Vagina (tissue), 2 donors: Measurements from ENCODE around the gene CRELD2.

Source experiments
- POLR2A ChIP-seq, 2 donors: fragments of 450-650 bp; IDR thresholded peaks; one replicate each; pipeline ENCODE4 v1.6.1; 2017; ENCODE audit warnings: antibody characterized with exemption in 2 of 2, mild to moderate bottlenecking in 2 of 2, moderate library complexity in 2 of 2
- POLR2AphosphoS5 ChIP-seq, 2 donors: sonication (generic); formaldehyde crosslinking; IDR thresholded peaks; one replicate each; pipeline ENCODE4 v1.9.0; 2017; ENCODE audit warnings: antibody characterized with exemption in 2 of 2, mild to moderate bottlenecking in 2 of 2, low read depth in 1 of 2; ENCODE audit not compliant: insufficient read depth in 1 of 2
- TF ChIP-seq, protein P1 (sequence below), 3 experiments: fragments of 450-650 bp in 2 of 3; fragments of 200-600 bp in 1 of 3; sonication (generic) in 1 of 3; IDR thresholded peaks; one replicate each; pipeline ENCODE4 v1.5.1; 2017 to 2019; ENCODE audit warnings: antibody characterized with exemption in 3 of 3, mild to moderate bottlenecking in 2 of 3, moderate library complexity in 2 of 3

DNA sequence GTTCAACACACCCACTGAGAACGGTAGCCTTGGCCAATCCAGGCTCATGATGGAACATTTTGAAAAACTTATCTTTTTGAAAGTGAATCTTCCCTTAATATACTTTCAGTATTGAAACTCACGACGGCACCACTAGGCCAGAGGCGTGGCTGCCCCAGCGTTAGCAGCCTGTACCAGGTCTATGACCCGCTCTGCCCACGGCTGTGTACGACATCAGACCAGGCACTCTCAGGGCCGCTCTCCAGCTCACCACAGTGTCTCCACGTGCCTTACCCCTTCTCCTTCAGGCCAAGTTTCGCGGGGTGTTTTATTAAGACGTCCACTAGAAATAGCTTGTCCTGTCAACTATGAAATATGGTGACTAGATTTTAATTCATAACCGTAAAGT is 31.4 kb upstream of the CRELD2 start:
- TF ChIP-seq, protein P1, sequence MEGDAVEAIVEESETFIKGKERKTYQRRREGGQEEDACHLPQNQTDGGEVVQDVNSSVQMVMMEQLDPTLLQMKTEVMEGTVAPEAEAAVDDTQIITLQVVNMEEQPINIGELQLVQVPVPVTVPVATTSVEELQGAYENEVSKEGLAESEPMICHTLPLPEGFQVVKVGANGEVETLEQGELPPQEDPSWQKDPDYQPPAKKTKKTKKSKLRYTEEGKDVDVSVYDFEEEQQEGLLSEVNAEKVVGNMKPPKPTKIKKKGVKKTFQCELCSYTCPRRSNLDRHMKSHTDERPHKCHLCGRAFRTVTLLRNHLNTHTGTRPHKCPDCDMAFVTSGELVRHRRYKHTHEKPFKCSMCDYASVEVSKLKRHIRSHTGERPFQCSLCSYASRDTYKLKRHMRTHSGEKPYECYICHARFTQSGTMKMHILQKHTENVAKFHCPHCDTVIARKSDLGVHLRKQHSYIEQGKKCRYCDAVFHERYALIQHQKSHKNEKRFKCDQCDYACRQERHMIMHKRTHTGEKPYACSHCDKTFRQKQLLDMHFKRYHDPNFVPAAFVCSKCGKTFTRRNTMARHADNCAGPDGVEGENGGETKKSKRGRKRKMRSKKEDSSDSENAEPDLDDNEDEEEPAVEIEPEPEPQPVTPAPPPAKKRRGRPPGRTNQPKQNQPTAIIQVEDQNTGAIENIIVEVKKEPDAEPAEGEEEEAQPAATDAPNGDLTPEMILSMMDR (IDR thresholded peaks at IDR 0.05), result no peak
- TF ChIP-seq POLR2AphosphoS5 (IDR thresholded peaks at IDR 0.05; ENCODE audit: insufficient read depth in 1 of 2, low read depth in 1 of 2) (no peak), POLR2A (IDR thresholded peaks at IDR 0.05) (no peak)
